Activated CD4-positive, alpha-beta T cell treated with anti-CD3 and anti-CD28 coated beads, Interleukin-2, amount 10 ng/mL, durations not matched to agents 7 days and 5 days (primary cell): ENCODE measurements around the gene AFF1. TPM values are rescaled to one million over a fixed set of nuclear protein-coding genes. Genes with fewer than 3 reads are reported as not detected.

ENCODE experiments used
- CTCF ChIA-PET: fragments of 350-600 bp; sonication (Branson Sonifier 250); formaldehyde crosslinking; loops from one replicate; lab custom pipeline; 2021; ENCODE audit warnings: antibody characterized with exemption; lab: Charles Lee
- POLR2A ChIA-PET: fragments of 350-600 bp; sonication (Branson Sonifier 250); formaldehyde crosslinking; loops from one replicate; lab custom pipeline; 2021; ENCODE audit warnings: antibody characterized with exemption; lab: Charles Lee
- DNase-seq: peaks from one replicate; pipeline ENCODE4 v3.0.0-alpha.2; 2020
- H3K27ac Mint-ChIP-seq: one replicate; pipeline ENCODE4 v1.8.0; 2021; ENCODE audit warnings: mild to moderate bottlenecking, moderate library complexity, mixed read lengths
- H3K27me3 Mint-ChIP-seq: one replicate; pipeline ENCODE4 v1.8.0; 2021; ENCODE audit warnings: mixed read lengths
- H3K36me3 Mint-ChIP-seq: one replicate; pipeline ENCODE4 v1.8.0; 2021; ENCODE audit warnings: low read depth, mixed read lengths
- H3K4me1 Mint-ChIP-seq: one replicate; pipeline ENCODE4 v1.8.0; 2021; ENCODE audit warnings: mixed read lengths
- H3K4me3 Mint-ChIP-seq: one replicate; pipeline ENCODE4 v1.8.0; 2021; ENCODE audit warnings: mild to moderate bottlenecking, moderate library complexity, mixed read lengths
- H3K9me3 Mint-ChIP-seq: one replicate; pipeline ENCODE4 v1.8.0; 2021; ENCODE audit warnings: mixed read lengths
- total RNA-seq, 2 experiments: library from RNA; stranded (reverse); gene quantifications; one replicate each; pipeline ENCODE4 v1.2.3, GENCODE V29; 2021

AFF1 gene
- total RNA-seq = 10 to 100 TPM; 71.4 to 74.5 TPM

- no peaks in the 10 kb centered on the region for H3K27me3 Mint-ChIP-seq
- H3K27ac Mint-ChIP-seq = peak within 1 kb of the TSS; percentile 94
- H3K4me1 Mint-ChIP-seq = peaks cover 46% of the 10 kb centered on the region
- H3K4me3 Mint-ChIP-seq = peak within 1 kb of the TSS; percentile 83
- DNase-seq = peak; percentile 88
- H3K36me3 Mint-ChIP-seq = peaks cover 13% of the 10 kb centered on the region
- ChIA-PET POLR2A (interaction anchor here (0.6 to 2.9 kb wide), 2 partner anchors 71 to 150 kb away, joined by 3 to 37 read pairs; no protein-coding TSS in a partner anchor), CTCF (interaction anchor here (0.7 to 3.5 kb wide), 15 partner anchors 10 to 339 kb away, joined by 3 to 23 read pairs (median 4); no protein-coding TSS in a partner anchor)
- H3K9me3 Mint-ChIP-seq = no peaks in the 10 kb centered on the region
Observed at GRCh38 chr4:86934771-86935565, at the start of gene AFF1. Gene AFF1 (plus strand): TSS chr4:86935011. CDS start chr4:86948534, 13,523 bp downstream.

- Mint-ChIP-seq H3K27ac (no peak overlapping the region), H3K4me1 (peaks cover 15% of the 10 kb centered on the region), H3K4me3 (peak overlapping the region; percentile 74), H3K36me3 (no peaks in the 10 kb centered on the region), H3K9me3 (no peaks in the 10 kb centered on the region), H3K27me3 (peaks cover 22% of the 10 kb centered on the region)
- no peak for DNase-seq
- ChIA-PET POLR2A (no interaction called here), CTCF (no interaction called here)
Observed at GRCh38 chr4:86890790-86891189, 44.0 kb upstream of the AFF1 start.

- H3K27me3 Mint-ChIP-seq = peaks cover 22% of the 10 kb centered on the region
- H3K36me3 Mint-ChIP-seq = no peaks in the 10 kb centered on the region
- ChIA-PET CTCF (interaction anchor here (0.6 to 0.9 kb wide), 3 partner anchors 9 to 46 kb away, joined by 3 to 9 read pairs (median 3); no protein-coding TSS in a partner anchor), POLR2A (no interaction called here)
- no peak within 1 kb of the TSS for H3K27ac Mint-ChIP-seq
- H3K4me3 Mint-ChIP-seq = peak within 1 kb of the TSS; percentile 74
- no peaks in the 10 kb centered on the region for H3K9me3 Mint-ChIP-seq
- peak; percentile 31 for DNase-seq
- H3K4me1 Mint-ChIP-seq = peaks cover 15% of the 10 kb centered on the region
Observed at GRCh38 chr4:86891762-86892635, 42.8 kb upstream of the AFF1 start, which contains the start of gene C4orf36. Gene C4orf36 (minus strand): TSS chr4:86892422. CDS start chr4:86891520, 902 bp downstream.

- no peak for DNase-seq
Observed at GRCh38 chr4:86892636-86892960, 42.2 kb upstream of the AFF1 start.

GRCh38 chr4:86893136-86893535 is 41.7 kb upstream of the AFF1 start:
- H3K9me3 Mint-ChIP-seq = no peaks in the 10 kb centered on the region
- no peaks in the 10 kb centered on the region for H3K36me3 Mint-ChIP-seq
- POLR2A ChIA-PET = no interaction called here
- peak overlapping the region; percentile 70 for H3K4me3 Mint-ChIP-seq
- H3K4me1 Mint-ChIP-seq = peaks cover 15% of the 10 kb centered on the region
- H3K27me3 Mint-ChIP-seq = peaks cover 22% of the 10 kb centered on the region
- no peak overlapping the region for H3K27ac Mint-ChIP-seq
- CTCF ChIA-PET = interaction anchor here (0.9 kb wide), 1 partner anchor 45 kb away, joined by 3 read pairs; no protein-coding TSS in a partner anchor
- no peak for DNase-seq

More at GRCh38 chr4:86892636-86892960, 42.2 kb upstream of the AFF1 start:
- Mint-ChIP-seq H3K9me3 (no peaks in the 10 kb centered on the region), H3K36me3 (no peaks in the 10 kb centered on the region), H3K27me3 (peaks cover 22% of the 10 kb centered on the region), H3K4me1 (peaks cover 15% of the 10 kb centered on the region), H3K4me3 (peak overlapping the region; percentile 70), H3K27ac (no peak overlapping the region)
- POLR2A ChIA-PET = no interaction called here
- CTCF ChIA-PET = interaction anchor here (0.8 to 0.9 kb wide), 2 partner anchors 16 to 46 kb away, joined by 3 to 9 read pairs; no protein-coding TSS in a partner anchor

- POLR2A ChIA-PET = no interaction called here
- Mint-ChIP-seq H3K4me1 (peaks cover 15% of the 10 kb centered on the region), H3K4me3 (no peak overlapping the region), H3K9me3 (no peaks in the 10 kb centered on the region), H3K27me3 (peaks cover 22% of the 10 kb centered on the region), H3K36me3 (no peaks in the 10 kb centered on the region), H3K27ac (no peak overlapping the region)
- DNase-seq = no peak
- CTCF ChIA-PET = no interaction called here
Observed at GRCh38 chr4:86894455-86894854, 40.4 kb upstream of the AFF1 start.

- Mint-ChIP-seq H3K27me3 (peaks cover 16% of the 10 kb centered on the region), H3K4me1 (peaks cover 15% of the 10 kb centered on the region), H3K27ac (no peak overlapping the region), H3K4me3 (no peak overlapping the region), H3K36me3 (no peaks in the 10 kb centered on the region), H3K9me3 (no peaks in the 10 kb centered on the region)
- ChIA-PET CTCF (no interaction called here), POLR2A (no interaction called here)
- DNase-seq = peak; percentile 54
Observed at GRCh38 chr4:86895692-86896488, 38.9 kb upstream of the AFF1 start.

GRCh38 chr4:86896596-86896995 is 38.2 kb upstream of the AFF1 start:
- H3K27ac Mint-ChIP-seq = no peak overlapping the region
- H3K9me3 Mint-ChIP-seq = no peaks in the 10 kb centered on the region

GRCh38 chr4:86898562-86898961 is 36.2 kb upstream of the AFF1 start:
- Mint-ChIP-seq H3K4me1 (peaks cover 4% of the 10 kb centered on the region), H3K9me3 (no peaks in the 10 kb centered on the region), H3K4me3 (no peak overlapping the region), H3K27me3 (no peaks in the 10 kb centered on the region), H3K27ac (no peak overlapping the region), H3K36me3 (no peaks in the 10 kb centered on the region)
- POLR2A ChIA-PET = no interaction called here
- no peak for DNase-seq
- CTCF ChIA-PET = interaction anchor here (1.4 kb wide), 1 partner anchor 24 kb away, joined by 9 read pairs; no protein-coding TSS in a partner anchor

More at GRCh38 chr4:86896596-86896995, 38.2 kb upstream of the AFF1 start:
- POLR2A ChIA-PET = no interaction called here
- no peaks in the 10 kb centered on the region for H3K36me3 Mint-ChIP-seq
- H3K27me3 Mint-ChIP-seq = peaks cover 9% of the 10 kb centered on the region
- H3K4me1 Mint-ChIP-seq = peaks cover 9% of the 10 kb centered on the region
- H3K4me3 Mint-ChIP-seq = no peak overlapping the region
- CTCF ChIA-PET = no interaction called here
- no peak for DNase-seq

- Mint-ChIP-seq H3K27ac (no peak overlapping the region), H3K36me3 (no peaks in the 10 kb centered on the region), H3K9me3 (no peaks in the 10 kb centered on the region), H3K4me3 (no peak overlapping the region), H3K4me1 (peaks cover 4% of the 10 kb centered on the region), H3K27me3 (no peaks in the 10 kb centered on the region)
- no peak for DNase-seq
- POLR2A ChIA-PET = no interaction called here
- CTCF ChIA-PET = interaction anchor here (0.6 kb wide), 1 partner anchor 240 kb away, joined by 5 read pairs; no protein-coding TSS in a partner anchor
Observed at GRCh38 chr4:86901864-86902263, 32.9 kb upstream of the AFF1 start.

- H3K27ac Mint-ChIP-seq = peak overlapping the region; percentile 48
- H3K9me3 Mint-ChIP-seq = no peaks in the 10 kb centered on the region
- POLR2A ChIA-PET = no interaction called here
- DNase-seq = no peak
- CTCF ChIA-PET = interaction anchor here (1.0 to 1.8 kb wide), 2 partner anchors 16 to 110 kb away, joined by 3 to 9 read pairs; partner anchors contain the start of gene C4orf36
- H3K36me3 Mint-ChIP-seq = no peaks in the 10 kb centered on the region
- H3K4me1 Mint-ChIP-seq = peaks cover 24% of the 10 kb centered on the region
- H3K4me3 Mint-ChIP-seq = peak overlapping the region; percentile 43
- H3K27me3 Mint-ChIP-seq = peaks cover 2% of the 10 kb centered on the region
Observed at GRCh38 chr4:86908251-86908657, 26.6 kb upstream of the AFF1 start.
